ENCODE measurements around the gene CEP112. TPM values are rescaled to one million over a fixed set of nuclear protein-coding genes. Genes with fewer than 3 reads are reported as not detected.

Gene CEP112
- total RNA-seq, 2 experiments from 2014 or later, result 1.2 to 1.5 TPM

DNA sequence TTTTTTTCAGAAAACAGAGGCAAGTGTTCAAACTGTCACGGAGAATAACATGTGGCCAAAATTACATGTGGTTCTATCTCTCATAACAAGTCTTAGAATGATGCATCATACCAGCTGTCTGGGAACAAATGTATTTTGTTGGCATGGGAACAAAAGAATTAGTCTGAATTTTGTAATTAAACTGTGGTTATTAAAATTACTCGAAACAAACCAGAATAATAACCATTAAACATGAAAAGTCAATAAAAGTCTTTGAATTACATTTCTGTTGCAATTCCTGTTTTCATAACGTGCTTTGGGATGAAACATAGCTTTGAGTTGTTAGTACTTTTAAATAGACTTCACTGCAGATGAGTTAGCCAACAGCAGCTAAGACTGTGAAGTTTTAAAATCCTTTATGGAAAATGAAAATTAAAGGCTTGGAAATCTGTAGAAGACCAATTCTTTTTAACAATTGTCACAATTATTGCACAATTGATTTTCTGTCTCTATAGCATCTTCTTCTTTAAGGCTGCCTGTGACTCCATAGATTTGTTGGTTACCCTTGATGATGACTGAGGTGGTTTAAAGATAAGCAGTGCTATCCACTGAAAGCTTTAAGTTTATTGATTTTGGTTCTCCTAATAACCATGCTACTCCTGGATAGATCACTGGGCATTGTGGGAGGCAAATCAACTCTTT is 512.6 kb downstream of the CEP112 start:
- no peaks in the 10 kb centered on the region for H3K36me3 Mint-ChIP-seq (ENCODE audit: low read depth)
- H3K4me3 Mint-ChIP-seq, result no peak overlapping the region
- H3K27me3 Mint-ChIP-seq, result no peaks in the 10 kb centered on the region
- DNase-seq, result no peak
- ChIA-PET CTCF (no interaction called here), POLR2A (no interaction called here)
- no peak for ATAC-seq
- H3K4me1 Mint-ChIP-seq (ENCODE audit: low read depth), result no peaks in the 10 kb centered on the region
- H3K9me3 Mint-ChIP-seq, result no peaks in the 10 kb centered on the region
- no peak overlapping the region for H3K27ac Mint-ChIP-seq
- intact Hi-C loops (cut with micrococcal nuclease), result no loop called here
- TF ChIP-seq, protein P1, sequence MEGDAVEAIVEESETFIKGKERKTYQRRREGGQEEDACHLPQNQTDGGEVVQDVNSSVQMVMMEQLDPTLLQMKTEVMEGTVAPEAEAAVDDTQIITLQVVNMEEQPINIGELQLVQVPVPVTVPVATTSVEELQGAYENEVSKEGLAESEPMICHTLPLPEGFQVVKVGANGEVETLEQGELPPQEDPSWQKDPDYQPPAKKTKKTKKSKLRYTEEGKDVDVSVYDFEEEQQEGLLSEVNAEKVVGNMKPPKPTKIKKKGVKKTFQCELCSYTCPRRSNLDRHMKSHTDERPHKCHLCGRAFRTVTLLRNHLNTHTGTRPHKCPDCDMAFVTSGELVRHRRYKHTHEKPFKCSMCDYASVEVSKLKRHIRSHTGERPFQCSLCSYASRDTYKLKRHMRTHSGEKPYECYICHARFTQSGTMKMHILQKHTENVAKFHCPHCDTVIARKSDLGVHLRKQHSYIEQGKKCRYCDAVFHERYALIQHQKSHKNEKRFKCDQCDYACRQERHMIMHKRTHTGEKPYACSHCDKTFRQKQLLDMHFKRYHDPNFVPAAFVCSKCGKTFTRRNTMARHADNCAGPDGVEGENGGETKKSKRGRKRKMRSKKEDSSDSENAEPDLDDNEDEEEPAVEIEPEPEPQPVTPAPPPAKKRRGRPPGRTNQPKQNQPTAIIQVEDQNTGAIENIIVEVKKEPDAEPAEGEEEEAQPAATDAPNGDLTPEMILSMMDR (IDR thresholded peaks at IDR 0.05), result no peak

DNA sequence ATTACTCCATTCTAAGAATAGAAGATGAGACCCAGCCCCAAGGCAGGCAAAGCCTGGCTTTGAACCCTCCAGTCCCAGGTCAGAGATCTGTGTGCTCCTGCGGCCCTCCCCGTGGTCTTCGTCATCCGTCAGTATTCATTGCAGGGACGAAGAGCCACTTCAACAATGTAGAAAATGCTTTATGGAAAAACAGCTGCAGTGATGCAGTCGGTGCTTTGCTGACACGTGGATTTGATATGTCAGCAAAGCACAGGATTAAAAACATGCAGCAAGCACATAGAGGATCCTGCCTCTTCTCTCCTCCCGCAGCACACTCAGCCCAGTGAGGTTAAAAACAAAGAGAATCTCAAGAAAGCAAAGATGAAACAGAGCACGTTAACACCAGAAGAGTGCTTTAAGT is 513.4 kb downstream of the CEP112 start:
- no peak for ATAC-seq
- no peak overlapping the region for H3K27ac Mint-ChIP-seq
- no peaks in the 10 kb centered on the region for H3K27me3 Mint-ChIP-seq
- H3K4me1 Mint-ChIP-seq (ENCODE audit: low read depth), result no peaks in the 10 kb centered on the region
- TF ChIP-seq, protein P1 (IDR thresholded peaks at IDR 0.05), result no peak
- H3K9me3 Mint-ChIP-seq, result no peaks in the 10 kb centered on the region
- ChIA-PET CTCF (no interaction called here), POLR2A (no interaction called here)
- intact Hi-C loops (cut with micrococcal nuclease), result no loop called here
- no peak for DNase-seq
- H3K36me3 Mint-ChIP-seq (ENCODE audit: low read depth), result no peaks in the 10 kb centered on the region
- no peak overlapping the region for H3K4me3 Mint-ChIP-seq

DNA sequence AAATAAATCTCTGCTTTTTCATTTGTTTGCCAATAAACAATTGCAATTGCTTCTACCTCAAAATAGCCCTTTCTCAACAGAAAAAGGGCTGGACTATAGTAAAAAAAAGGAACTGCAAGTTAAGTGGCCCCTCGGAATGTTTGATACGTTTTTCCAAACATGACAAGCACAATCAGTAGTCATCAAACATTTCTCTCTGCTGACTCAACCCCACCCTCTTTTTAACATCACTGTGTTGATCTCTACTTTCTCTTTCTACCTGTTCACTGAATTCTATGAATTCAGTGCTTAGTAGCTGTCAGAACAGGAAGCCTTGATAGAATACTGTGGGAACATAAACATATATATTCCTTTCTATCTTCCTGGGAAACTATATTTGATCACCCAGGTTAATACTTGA is 514.0 kb downstream of the CEP112 start:
- ChIA-PET CTCF (no interaction called here), POLR2A (no interaction called here)
- intact Hi-C loops (cut with micrococcal nuclease), result no loop called here
- ATAC-seq (no peak), DNase-seq (no peak)
- Mint-ChIP-seq H3K27me3 (no peaks in the 10 kb centered on the region), H3K4me1 (ENCODE audit: low read depth) (no peaks in the 10 kb centered on the region), H3K9me3 (no peaks in the 10 kb centered on the region), H3K4me3 (no peak overlapping the region), H3K27ac (no peak overlapping the region), H3K36me3 (ENCODE audit: low read depth) (no peaks in the 10 kb centered on the region)
- TF ChIP-seq, protein P1 (IDR thresholded peaks at IDR 0.05), result no peak

DNA sequence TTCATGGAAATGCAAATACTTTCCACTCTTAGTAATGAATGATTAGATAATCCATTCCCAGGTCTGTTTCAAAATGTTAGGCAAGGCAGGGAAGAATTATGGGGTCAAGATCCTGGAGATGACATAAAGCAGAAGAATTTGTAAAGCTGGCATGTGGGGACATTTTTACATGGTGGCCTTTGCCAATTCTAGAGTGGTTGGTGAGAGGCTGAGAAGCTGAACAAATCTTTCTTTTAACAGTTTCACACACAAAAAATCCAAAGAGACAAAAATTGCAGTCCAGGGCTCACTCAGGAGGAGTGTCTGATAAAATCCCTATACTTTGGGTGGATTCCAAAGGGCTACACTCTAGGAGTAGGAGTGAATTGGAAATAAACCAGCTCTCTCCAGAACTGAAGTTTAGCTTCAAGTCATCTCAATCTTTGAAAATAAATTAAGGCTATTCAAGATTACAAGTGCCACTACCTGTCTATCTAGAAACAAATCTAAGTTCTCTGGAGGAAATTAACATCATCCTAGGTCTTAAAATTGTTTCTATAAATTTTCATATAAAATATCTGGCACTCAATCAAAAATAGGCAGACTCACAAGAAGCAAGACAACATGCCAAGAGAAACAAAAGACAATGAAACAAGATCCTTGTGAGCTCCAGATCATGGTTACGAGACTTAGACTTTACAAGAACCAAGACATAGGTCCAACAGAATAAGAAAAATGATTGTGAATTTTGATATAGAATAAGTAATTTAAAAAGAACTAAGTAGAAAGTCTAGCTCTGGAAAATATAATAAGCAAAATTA is 517.5 kb downstream of the CEP112 start:
- Mint-ChIP-seq H3K27ac (no peak overlapping the region), H3K36me3 (ENCODE audit: low read depth) (no peaks in the 10 kb centered on the region), H3K9me3 (no peaks in the 10 kb centered on the region), H3K4me3 (no peak overlapping the region), H3K27me3 (no peaks in the 10 kb centered on the region), H3K4me1 (ENCODE audit: low read depth) (no peaks in the 10 kb centered on the region)
- CTCF ChIA-PET, result no interaction called here
- TF ChIP-seq, protein P1 (IDR thresholded peaks at IDR 0.05), result no peak
- intact Hi-C loops (cut with micrococcal nuclease), result no loop called here
- POLR2A ChIA-PET, result no interaction called here
- no peak for ATAC-seq
- no peak for DNase-seq

DNA sequence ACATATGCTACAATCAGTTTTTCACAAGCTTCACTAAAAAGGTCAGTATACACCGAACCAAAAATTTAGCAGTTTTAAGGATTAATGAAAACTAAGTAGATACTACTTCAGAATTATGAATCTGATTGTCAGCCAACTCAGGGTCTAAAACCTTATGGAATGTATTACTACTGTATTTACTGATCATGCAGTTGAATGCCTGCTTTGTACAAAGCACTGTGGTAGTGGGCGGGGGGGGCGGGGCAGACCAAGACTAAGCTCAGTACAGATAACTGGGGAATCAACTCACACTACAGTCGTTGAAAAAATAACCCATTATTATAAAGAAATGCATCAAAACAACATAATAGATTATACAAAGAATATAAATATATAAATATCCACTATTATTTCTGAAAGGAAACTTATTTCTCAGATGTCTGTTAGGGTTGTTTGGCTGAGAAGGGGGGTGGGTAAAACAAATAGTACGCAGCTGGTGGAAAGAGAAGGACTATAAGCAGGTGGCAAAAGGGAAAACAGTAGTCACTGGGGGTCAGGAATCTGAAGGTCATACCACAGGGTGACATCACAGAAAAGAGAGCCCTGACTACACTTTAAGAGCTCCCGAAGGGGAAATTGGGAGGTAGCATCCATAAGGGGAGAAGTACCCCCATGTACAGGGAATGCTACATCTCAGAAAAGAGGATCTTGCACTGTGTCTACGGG is 521.1 kb downstream of the CEP112 start:
- Mint-ChIP-seq H3K4me3 (no peak overlapping the region), H3K9me3 (no peaks in the 10 kb centered on the region), H3K27me3 (peaks cover 1% of the 10 kb centered on the region), H3K4me1 (ENCODE audit: low read depth) (no peaks in the 10 kb centered on the region), H3K27ac (no peak overlapping the region), H3K36me3 (ENCODE audit: low read depth) (no peaks in the 10 kb centered on the region)
- ChIA-PET POLR2A (no interaction called here), CTCF (no interaction called here)
- TF ChIP-seq, protein P1 (IDR thresholded peaks at IDR 0.05), result no peak
- intact Hi-C loops (cut with micrococcal nuclease), result no loop called here
- ATAC-seq (no peak), DNase-seq (no peak)

Measured in activated CD8-positive, alpha-beta T cell treated with anti-CD3 and anti-CD28 coated beads for 36 hours (primary cell).